Upper lobe of left lung (tissue), 6 donors: ENCODE data around the gene FNDC5. TPM values are rescaled to one million over a fixed set of nuclear protein-coding genes. Genes with fewer than 3 reads are reported as not detected.

Source experiments
- ATAC-seq, 2 donors: fragments of 200-7000 bp; cut with Tn5 transposase; one replicate each; pipeline ENCODE4 v1.9.1; 2022; ENCODE audit warnings: mild to moderate bottlenecking in 2 of 2, moderate library complexity in 2 of 2; ENCODE audit not compliant: low FRiP score in 2 of 2
- DNase-seq, 2 donors: peaks; one replicate each; pipeline ENCODE4 v3.0.0-alpha.2; 2019 to 2020
- H3K27ac ChIP-seq, 4 donors: fragments of 200-600 bp; sonication (generic); one replicate each; pipeline ENCODE4 v1.5.1; 2016 to 2019
- H3K27me3 ChIP-seq, 4 donors: fragments of 200-600 bp; sonication (generic); one replicate each; pipeline ENCODE4 v1.5.1; 2017 to 2019
- H3K36me3 ChIP-seq, 4 donors: fragments of 200-600 bp; sonication (generic); one replicate each; pipeline ENCODE4 v1.5.1; 2016 to 2019
- H3K4me1 ChIP-seq, 4 donors: fragments of 200-600 bp; sonication (generic); one replicate each; pipeline ENCODE4 v1.5.1; 2018 to 2019
- H3K4me3 ChIP-seq, 4 donors: fragments of 200-600 bp; sonication (generic); one replicate each; pipeline ENCODE4 v1.5.1; 2017 to 2019; ENCODE audit warnings: mild to moderate bottlenecking in 2 of 4, moderate library complexity in 1 of 4
- H3K9me3 ChIP-seq, 4 donors: fragments of 200-600 bp; sonication (generic); one replicate each; pipeline ENCODE4 v1.5.1; 2018 to 2019
- CTCF ChIP-seq, 6 experiments: fragments of 450-650 bp in 4 of 6; fragments of 200-600 bp in 2 of 6; sonication (generic) in 2 of 6; IDR thresholded peaks; one replicate each; pipeline ENCODE4 v1.5.1; 2016 to 2019; ENCODE audit warnings: antibody characterized with exemption in 6 of 6
- EP300 ChIP-seq, 4 donors: sonication (generic); formaldehyde crosslinking; IDR thresholded peaks; one replicate each; pipeline ENCODE4 v1.5.1; 2017; ENCODE audit warnings: antibody characterized with exemption in 4 of 4, control low read depth in 2 of 4
- POLR2A ChIP-seq, 4 donors: fragments of 450-650 bp; IDR thresholded peaks; one replicate each; pipeline ENCODE4 v1.5.1; 2016 to 2017; ENCODE audit warnings: antibody characterized with exemption in 4 of 4, mild to moderate bottlenecking in 2 of 4
- POLR2AphosphoS5 ChIP-seq, 2 donors: sonication (generic); formaldehyde crosslinking; IDR thresholded peaks; one replicate each; pipeline ENCODE4 v1.5.1; 2017; ENCODE audit warnings: antibody characterized with exemption in 2 of 2
- WGBS, 2 donors: methylation state at CpG; one replicate each; pipeline ENCODE4 v1.1.5; 2017 to 2018; 5-methylcytosine and 5-hydroxymethylcytosine counted together
- total RNA-seq, 6 donors: library from RNA; depleted of rRNA in 4 of 6; stranded (reverse); fragments of >200 nt in 4 of 6; gene quantifications; one replicate each; pipeline versions ENCODE4 v1.1.0 to v1.2.1, GENCODE V29; 2016 to 2021
- donor health status: DM: no; HTN: no; CAD: no; lungs with moderate emphysema.
- donor health status: DM: no; HTN: yes; CAD: no; lungs with severe emphysema.

FNDC5 gene
- total RNA-seq, 6 donors from 2014 or later, result 0.30 to 10.3 (median 2.2) TPM; not detected in 2

GRCh38 chr1:32868085-32868484 lies 2.6 kb downstream of the FNDC5 start:
- no peak overlapping the region for H3K27ac ChIP-seq
- 88 to 95% methylated on average over 12 to 13 of the region's 13 CpGs for WGBS, 2 donors
- DNase-seq (no peak), ATAC-seq (no peak)
- H3K4me3 ChIP-seq, result no peak overlapping the region
- TF ChIP-seq CTCF (IDR thresholded peaks at IDR 0.05) (no peak), POLR2AphosphoS5 (IDR thresholded peaks at IDR 0.05) (no peak), POLR2A (IDR thresholded peaks at IDR 0.05) (no peak), EP300 (IDR thresholded peaks at IDR 0.05) (no peak)
- H3K9me3 ChIP-seq, result no peaks in the 10 kb centered on the region
- peaks cover 0 to 16% (median 7%) of the 10 kb centered on the region in 4 donors for H3K27me3 ChIP-seq
- H3K36me3 ChIP-seq, result peaks cover 0 to 5% (median 2%) of the 10 kb centered on the region in 4 donors
- peaks cover 13 to 29% (median 16%) of the 10 kb centered on the region in 4 donors for H3K4me1 ChIP-seq

- Histone ChIP-seq H3K4me3 (no peak overlapping the region), H3K4me1 (peaks cover 12 to 26% (median 14%) of the 10 kb centered on the region in 4 donors), H3K27ac (no peak overlapping the region), H3K9me3 (no peaks in the 10 kb centered on the region), H3K27me3 (peaks cover 0 to 16% (median 7%) of the 10 kb centered on the region in 4 donors), H3K36me3 (peaks cover 0 to 8% (median 2%) of the 10 kb centered on the region in 4 donors)
- DNase-seq, result no peak
- WGBS, 2 donors, result 90 to 93% methylated on average over 5 to 7 of the region's 7 CpGs
- TF ChIP-seq EP300 (IDR thresholded peaks at IDR 0.05) (no peak), CTCF (IDR thresholded peaks at IDR 0.05) (no peak), POLR2A (IDR thresholded peaks at IDR 0.05) (no peak), POLR2AphosphoS5 (IDR thresholded peaks at IDR 0.05) (no peak)
- no peak for ATAC-seq
Measured at GRCh38 chr1:32867671-32868070, 3.0 kb downstream of the FNDC5 start.

DNA sequence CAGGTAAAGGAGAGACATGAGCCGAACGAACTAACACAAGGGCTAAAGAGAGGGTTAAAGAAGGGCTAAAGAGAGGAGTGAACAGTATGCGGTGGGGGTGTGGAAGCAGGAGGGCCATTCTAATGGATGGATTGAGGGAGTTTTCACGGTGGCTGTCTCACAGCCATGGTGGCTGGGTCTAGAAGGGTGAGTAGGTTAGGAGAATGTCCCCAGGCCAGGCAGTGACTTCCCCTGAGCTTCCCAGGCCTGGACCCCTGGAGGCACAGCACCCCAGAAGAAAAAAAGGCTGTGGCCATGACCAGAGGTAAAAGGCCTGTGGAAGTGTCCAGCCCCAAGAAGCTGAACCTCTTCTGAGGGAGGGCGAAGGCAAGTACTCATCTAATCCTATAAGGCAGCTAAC lies 3.6 kb downstream of the FNDC5 start:
- no peak for TF ChIP-seq POLR2AphosphoS5 (IDR thresholded peaks at IDR 0.05)
- TF ChIP-seq CTCF (IDR thresholded peaks at IDR 0.05), result no peak
- TF ChIP-seq EP300 (IDR thresholded peaks at IDR 0.05), result no peak
- no peak for TF ChIP-seq POLR2A (IDR thresholded peaks at IDR 0.05)
- no peak overlapping the region for H3K27ac ChIP-seq
- H3K4me3 ChIP-seq, result no peak overlapping the region
- H3K27me3 ChIP-seq, result peaks cover 0 to 16% (median 5%) of the 10 kb centered on the region in 4 donors
- peaks cover 0 to 8% (median 2%) of the 10 kb centered on the region in 4 donors for H3K36me3 ChIP-seq
- ATAC-seq, result no peak
- 90 to 94% methylated on average over 5 of the region's 5 CpGs for WGBS, 2 donors
- peaks cover 8 to 21% (median 11%) of the 10 kb centered on the region in 4 donors for H3K4me1 ChIP-seq
- DNase-seq, result no peak
- no peaks in the 10 kb centered on the region for H3K9me3 ChIP-seq

DNA sequence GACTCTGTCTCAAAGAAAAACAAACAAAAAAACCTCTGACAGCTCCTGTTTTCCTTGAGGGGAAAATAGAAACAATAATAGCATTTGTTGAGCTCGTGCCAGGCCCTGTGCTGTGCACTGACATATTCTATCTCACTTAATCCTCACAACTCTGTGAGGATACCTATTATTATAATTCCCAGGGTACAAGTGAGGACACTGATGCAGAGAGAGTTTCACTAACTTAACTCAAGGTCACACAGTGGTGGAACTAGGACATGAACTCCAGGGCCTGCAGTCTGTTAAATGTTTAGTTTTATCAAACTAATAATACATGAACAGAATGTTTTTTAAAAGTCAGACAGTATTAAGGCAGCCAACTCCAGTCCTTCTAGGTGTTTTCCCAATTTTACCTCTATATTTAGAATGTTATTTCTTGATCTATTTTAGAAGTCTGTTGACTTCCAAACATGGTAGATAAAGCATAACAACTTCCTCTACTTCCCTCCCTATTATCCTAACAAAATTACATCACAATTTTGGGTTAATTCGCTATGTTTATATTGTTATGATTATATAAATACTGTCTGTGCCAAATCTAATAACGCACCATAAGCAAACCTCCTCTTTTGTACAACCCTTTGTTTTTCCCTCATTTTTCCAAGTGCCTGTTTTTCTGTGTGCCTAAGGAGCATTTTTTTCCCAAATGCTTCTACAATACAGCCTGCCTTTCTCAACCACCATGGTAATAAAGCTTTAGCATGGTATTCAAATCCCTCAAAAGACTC lies 4.9 kb downstream of the FNDC5 start:
- no peaks in the 10 kb centered on the region for H3K9me3 ChIP-seq
- TF ChIP-seq EP300 (IDR thresholded peaks at IDR 0.05) (no peak), POLR2AphosphoS5 (IDR thresholded peaks at IDR 0.05) (no peak), CTCF (IDR thresholded peaks at IDR 0.05) (no peak), POLR2A (IDR thresholded peaks at IDR 0.05) (no peak)
- ATAC-seq (no peak), DNase-seq (no peak)
- H3K36me3 ChIP-seq, result peaks cover 0 to 8% (median 2%) of the 10 kb centered on the region in 4 donors
- no peak overlapping the region for H3K27ac ChIP-seq
- H3K4me1 ChIP-seq, result peaks cover 6 to 12% (median 8%) of the 10 kb centered on the region in 4 donors
- peaks cover 0 to 7% (median 4%) of the 10 kb centered on the region in 4 donors for H3K27me3 ChIP-seq
- H3K4me3 ChIP-seq, result no peak overlapping the region
- 40 to 63% methylated on average over 3 of the region's 3 CpGs for WGBS, 2 donors
